Loucy (cell line): ENCODE measurements around the gene ABHD12B.

Experiments used
- H2AFZ ChIP-seq: fragments of 200-600 bp; sonication (generic); 2 replicates; pipeline ENCODE4 v1.6.0; 2016; ENCODE audit warnings: antibody characterized with exemption, mild to moderate bottlenecking, low read length, moderate library complexity
- H3F3A ChIP-seq: fragments of 200-600 bp; 2 replicates; pipeline ENCODE4 v1.6.0; 2016; ENCODE audit warnings: antibody characterized with exemption, low read depth, mild to moderate bottlenecking
- H3K27me3 ChIP-seq: fragments of 200-600 bp; sonication (generic); 2 replicates; pipeline ENCODE4 v1.6.1; 2014; ENCODE audit warnings: low read length, mild to moderate bottlenecking; ENCODE audit not compliant: insufficient read depth, poor library complexity, severe bottlenecking
- H3K36me3 ChIP-seq: fragments of 200-600 bp; sonication (generic); 2 replicates; pipeline ENCODE4 v1.6.1; 2016; ENCODE audit warnings: low read length; ENCODE audit not compliant: insufficient read depth
- H3K4me1 ChIP-seq: fragments of 200-600 bp; sonication (generic); 2 replicates; pipeline ENCODE4 v1.5.1; 2014; ENCODE audit warnings: low read length, mild to moderate bottlenecking; ENCODE audit not compliant: insufficient read depth, poor library complexity, severe bottlenecking
- H3K4me2 ChIP-seq: fragments of 200-600 bp; sonication (generic); 2 replicates; pipeline ENCODE4 v1.6.0; 2014; ENCODE audit warnings: antibody characterized with exemption, low read length, low read depth, mild to moderate bottlenecking; ENCODE audit not compliant: poor library complexity, severe bottlenecking
- H3K4me3 ChIP-seq: fragments of 200-600 bp; sonication (generic); 2 replicates; pipeline ENCODE4 v1.5.1; 2014; ENCODE audit warnings: low read length, mild to moderate bottlenecking, mixed read lengths; ENCODE audit not compliant: poor library complexity, severe bottlenecking
- H3K79me2 ChIP-seq: fragments of 200-600 bp; sonication (generic); 2 replicates; pipeline ENCODE4 v1.6.1; 2014; ENCODE audit warnings: low read length; ENCODE audit not compliant: insufficient read depth
- H3K9ac ChIP-seq: fragments of 200-600 bp; sonication (generic); 2 replicates; pipeline ENCODE4 v1.6.0; 2014; ENCODE audit warnings: mild to moderate bottlenecking, low read depth, low read length, moderate library complexity; ENCODE audit not compliant: poor library complexity, severe bottlenecking
- H3K9me2 ChIP-seq: fragments of 200-600 bp; sonication (generic); replicated peaks from 2 replicates; pipeline ENCODE4 v1.6.1; 2016; ENCODE audit warnings: low read depth, low read length, mixed read lengths
- H3K9me3 ChIP-seq: fragments of 200-600 bp; sonication (generic); 2 replicates; pipeline ENCODE4 v1.6.1; 2014; ENCODE audit warnings: mild to moderate bottlenecking, antibody characterized with exemption, low read length, low read depth; ENCODE audit not compliant: insufficient read depth
- H4K20me1 ChIP-seq: fragments of 200-600 bp; sonication (generic); 2 replicates; pipeline ENCODE4 v1.6.0; 2014; ENCODE audit warnings: antibody characterized with exemption, low read length, mild to moderate bottlenecking; ENCODE audit not compliant: insufficient read depth, poor library complexity, severe bottlenecking
- EZH2phosphoT487 ChIP-seq: fragments of 200-600 bp; IDR thresholded peaks from 2 replicates; pipeline ENCODE4 v1.6.1; 2018; ENCODE audit warnings: antibody characterized with exemption, mild to moderate bottlenecking, moderate library complexity, borderline replicate concordance
- TF ChIP-seq, protein P1 (sequence below): fragments of 200-600 bp; sonication (generic); conservative IDR thresholded peaks from 2 replicates; pipeline ENCODE4 v1.5.1; 2014; ENCODE audit warnings: mild to moderate bottlenecking, antibody characterized with exemption, low read length

ABHD12B gene

DNA sequence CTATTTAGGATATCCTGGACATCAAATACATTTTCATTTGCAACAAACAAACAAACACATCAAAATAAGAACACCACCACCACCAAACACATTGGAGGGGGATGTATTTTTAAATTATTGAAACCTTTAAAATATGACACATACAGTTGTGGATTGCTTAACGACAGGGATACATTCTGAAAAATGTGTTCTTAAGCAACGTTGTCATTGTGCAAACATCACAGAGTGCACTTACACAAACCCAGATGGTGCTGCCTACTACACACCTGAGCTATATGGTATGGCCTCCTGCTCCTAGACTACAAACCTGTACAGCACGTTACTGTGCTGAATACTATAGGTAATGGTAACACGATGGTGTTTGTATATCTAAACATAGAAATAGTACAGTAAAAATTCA, 53.0 kb downstream of the ABHD12B start:
- H3K27me3 ChIP-seq = no peaks in the 10 kb centered on the region
- no peak for TF ChIP-seq EZH2phosphoT487
- TF ChIP-seq, protein P1, sequence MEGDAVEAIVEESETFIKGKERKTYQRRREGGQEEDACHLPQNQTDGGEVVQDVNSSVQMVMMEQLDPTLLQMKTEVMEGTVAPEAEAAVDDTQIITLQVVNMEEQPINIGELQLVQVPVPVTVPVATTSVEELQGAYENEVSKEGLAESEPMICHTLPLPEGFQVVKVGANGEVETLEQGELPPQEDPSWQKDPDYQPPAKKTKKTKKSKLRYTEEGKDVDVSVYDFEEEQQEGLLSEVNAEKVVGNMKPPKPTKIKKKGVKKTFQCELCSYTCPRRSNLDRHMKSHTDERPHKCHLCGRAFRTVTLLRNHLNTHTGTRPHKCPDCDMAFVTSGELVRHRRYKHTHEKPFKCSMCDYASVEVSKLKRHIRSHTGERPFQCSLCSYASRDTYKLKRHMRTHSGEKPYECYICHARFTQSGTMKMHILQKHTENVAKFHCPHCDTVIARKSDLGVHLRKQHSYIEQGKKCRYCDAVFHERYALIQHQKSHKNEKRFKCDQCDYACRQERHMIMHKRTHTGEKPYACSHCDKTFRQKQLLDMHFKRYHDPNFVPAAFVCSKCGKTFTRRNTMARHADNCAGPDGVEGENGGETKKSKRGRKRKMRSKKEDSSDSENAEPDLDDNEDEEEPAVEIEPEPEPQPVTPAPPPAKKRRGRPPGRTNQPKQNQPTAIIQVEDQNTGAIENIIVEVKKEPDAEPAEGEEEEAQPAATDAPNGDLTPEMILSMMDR = no peak
- peaks cover 37% of the 10 kb centered on the region for H3K4me1 ChIP-seq
- peaks cover 12% of the 10 kb centered on the region for H3F3A ChIP-seq
- H3K9me3 ChIP-seq = no peaks in the 10 kb centered on the region
- no peak overlapping the region for H2AFZ ChIP-seq
- no peak overlapping the region for H3K4me3 ChIP-seq
- no peaks in the 10 kb centered on the region for H4K20me1 ChIP-seq
- peaks cover 4% of the 10 kb centered on the region; the same call in 1 of the 2 replicates for H3K36me3 ChIP-seq
- no peaks in the 10 kb centered on the region for H3K79me2 ChIP-seq
- no peak overlapping the region for H3K4me2 ChIP-seq
- H3K9me2 ChIP-seq = no peaks in the 10 kb centered on the region
- no peak overlapping the region for H3K9ac ChIP-seq

DNA sequence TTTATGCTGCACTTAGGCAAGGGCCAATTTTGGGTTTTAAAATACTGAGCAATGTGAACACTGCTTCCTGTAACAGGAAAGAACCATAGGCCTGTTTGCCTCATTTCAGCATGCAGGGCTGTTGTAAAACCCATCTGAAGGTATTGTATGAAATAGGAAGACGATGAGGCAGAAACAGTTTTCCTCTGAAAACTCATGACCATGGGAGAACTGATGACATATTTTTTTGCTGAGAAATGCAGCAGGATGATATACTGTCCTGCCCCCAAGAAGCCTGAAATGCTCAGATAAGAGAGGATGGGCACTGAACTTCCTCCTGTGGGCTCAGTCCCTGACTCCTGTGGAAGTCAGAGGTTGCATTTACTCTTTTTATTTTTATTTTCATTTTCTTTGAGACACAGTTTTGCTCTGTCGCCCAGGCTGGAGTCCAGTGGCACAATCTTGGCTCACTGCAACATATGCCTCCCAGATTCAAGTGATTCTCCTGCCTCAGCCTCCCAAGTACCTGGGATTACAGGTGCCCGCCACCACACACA, 55.1 kb downstream of the ABHD12B start:
- Histone ChIP-seq H3K27me3 (no peaks in the 10 kb centered on the region), H3K9me2 (no peaks in the 10 kb centered on the region), H3K4me3 (peak overlapping the region; percentile 26), H3K36me3 (peaks cover 7% of the 10 kb centered on the region; the same call in 1 of the 2 replicates), H3K9me3 (no peaks in the 10 kb centered on the region), H3F3A (peaks cover 12% of the 10 kb centered on the region), H2AFZ (no peak overlapping the region), H3K79me2 (no peaks in the 10 kb centered on the region), H4K20me1 (no peaks in the 10 kb centered on the region), H3K9ac (peak overlapping the region; percentile 22), H3K4me2 (peak overlapping the region; percentile 43), H3K4me1 (peaks cover 37% of the 10 kb centered on the region)
- TF ChIP-seq, protein P1 = no peak
- TF ChIP-seq EZH2phosphoT487 = no peak

DNA sequence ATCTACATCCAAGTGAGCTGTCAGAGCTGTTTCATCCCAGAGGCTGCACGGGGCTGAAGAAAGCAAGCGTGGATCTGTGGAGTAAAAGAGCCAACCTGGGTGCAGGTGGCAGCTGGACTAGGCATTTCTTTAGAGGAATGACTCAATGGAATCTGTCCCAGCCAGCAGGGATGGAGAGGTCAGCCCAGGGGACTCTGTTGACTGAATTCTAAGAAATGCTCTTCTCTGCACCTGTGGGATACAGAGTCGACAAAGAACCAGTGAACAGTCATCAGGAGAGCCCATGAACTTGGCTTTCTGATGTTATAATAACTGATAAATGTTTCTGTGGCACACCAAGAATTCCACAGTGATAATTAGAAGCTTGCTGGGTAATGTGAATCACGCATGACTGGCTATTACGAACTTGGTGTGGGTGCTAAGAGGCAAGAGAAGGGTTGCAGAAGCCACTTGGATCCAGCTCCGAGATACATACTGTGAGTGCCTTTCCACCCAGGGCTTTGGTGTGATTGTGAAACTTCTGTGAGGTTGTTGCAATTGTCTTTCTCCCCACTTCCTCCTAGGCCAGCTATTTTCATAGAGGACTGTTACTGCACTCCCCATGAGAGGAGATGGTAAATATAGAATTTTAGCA, 56.3 kb downstream of the ABHD12B start:
- Histone ChIP-seq H3K9me3 (no peaks in the 10 kb centered on the region), H3K9ac (peak overlapping the region; percentile 22), H3K27me3 (no peaks in the 10 kb centered on the region), H3K9me2 (no peaks in the 10 kb centered on the region), H2AFZ (peak overlapping the region; percentile 38; the same call in 1 of the 2 replicates), H3K36me3 (peaks cover 4% of the 10 kb centered on the region; the same call in 1 of the 2 replicates), H3K4me2 (peak overlapping the region; percentile 43), H3K4me1 (peaks cover 48% of the 10 kb centered on the region), H4K20me1 (no peaks in the 10 kb centered on the region), H3K79me2 (no peaks in the 10 kb centered on the region), H3F3A (peaks cover 12% of the 10 kb centered on the region), H3K4me3 (no peak overlapping the region)
- TF ChIP-seq, protein P1 = no peak
- no peak for TF ChIP-seq EZH2phosphoT487
